Right lobe of liver (tissue), 6 donors: ENCODE data around the gene D2HGDH. TPM values are rescaled to one million over a fixed set of nuclear protein-coding genes. Genes with fewer than 3 reads are reported as not detected.
A peak's percentile ranks its signal among the peaks of the same experiment; 100 is the strongest.

Source experiments
- ATAC-seq, 4 donors: fragments of 200-7000 bp; cut with Tn5 transposase; one replicate each; pipeline ENCODE4 v1.9.1; 2020; ENCODE audit warnings: mild to moderate bottlenecking in 4 of 4, moderate library complexity in 4 of 4
- DNase-seq, 3 donors: peaks; one replicate each; pipeline ENCODE4 v3.0.0-alpha.2; 2020
- H3K27ac ChIP-seq, 3 donors: fragments of 200-600 bp; one replicate each; pipeline ENCODE4 v1.8.0; 2022
- H3K27me3 ChIP-seq, 2 donors: fragments of 200-600 bp; one replicate each; pipeline ENCODE4 v1.8.0; 2022
- H3K36me3 ChIP-seq, 4 donors: fragments of 200-600 bp; sonication (generic) in 1 of 4; one replicate each; pipeline versions ENCODE4 v1.5.1 to v1.8.0; 2017 to 2022; ENCODE audit warnings: control low read depth in 1 of 4
- H3K4me1 ChIP-seq, 4 donors: fragments of 200-600 bp; sonication (generic) in 1 of 4; one replicate each; pipeline versions ENCODE4 v1.5.1 to v1.8.0; 2017 to 2022; ENCODE audit warnings: control low read depth in 1 of 4
- H3K4me3 ChIP-seq, 3 donors: fragments of 200-600 bp; one replicate each; pipeline ENCODE4 v1.8.0; 2022
- H3K9me3 ChIP-seq, 4 donors: fragments of 200-600 bp; sonication (generic) in 1 of 4; one replicate each; pipeline versions ENCODE4 v1.5.1 to v1.8.0; 2017 to 2022; ENCODE audit warnings: control low read depth in 1 of 4
- POLR2A ChIP-seq: fragments of 450-650 bp; IDR thresholded peaks from one replicate; pipeline ENCODE4 v1.6.1; 2017; ENCODE audit warnings: antibody characterized with exemption, mild to moderate bottlenecking
- WGBS: methylation state at CpG from one replicate; pipeline ENCODE4 v1.1.6; 2018; ENCODE audit warnings: low coverage, low lambda C conversion rate; ENCODE audit not compliant: insufficient coverage; ENCODE audit errors: missing lambda C conversion rate; 5-methylcytosine and 5-hydroxymethylcytosine counted together
- intact Hi-C, 2 donors: fragments of 100-400 bp; cut with DNase I; formaldehyde crosslinking; loops; one replicate each; pipeline versions ENCODE4 v1.11.2 to v1.14.1; 2022
- total RNA-seq, 6 experiments: library from RNA; depleted of rRNA in 2 of 6; stranded (reverse); fragments of >200 nt in 2 of 6; fragmentation: NEBNext Ultra II Directional in 3 of 6; extraction: Animal tissue kit (Norgen Biotek cat#: 25700) in 3 of 6; gene quantifications; one replicate each; pipeline versions ENCODE4 v1.1.0 to v1.2.4, GENCODE V29; 2016 to 2023
- TF ChIP-seq, protein P1 (sequence below), 4 donors: fragments of 200-600 bp in 3 of 4; fragments of 450-650 bp in 1 of 4; IDR thresholded peaks; one replicate each; pipeline versions ENCODE4 v1.5.1 to v1.8.0; 2016 to 2022; ENCODE audit warnings: antibody characterized with exemption in 4 of 4, mild to moderate bottlenecking in 2 of 4
- donor health status: DM: no; HTN: yes; CAD: no.
- donor health status: DM: no; HTN: no; CAD: no.
- donor health status: DM: no; HTN: no; CAD: no.
- donor health status: DM: no; HTN: yes; CAD: no.
- donor health status: DM: no; HTN: yes; CAD: no.

D2HGDH gene
- total RNA-seq, 6 experiments from 2014 or later, result 18.9 to 38.6 (median 25.9) TPM

DNA sequence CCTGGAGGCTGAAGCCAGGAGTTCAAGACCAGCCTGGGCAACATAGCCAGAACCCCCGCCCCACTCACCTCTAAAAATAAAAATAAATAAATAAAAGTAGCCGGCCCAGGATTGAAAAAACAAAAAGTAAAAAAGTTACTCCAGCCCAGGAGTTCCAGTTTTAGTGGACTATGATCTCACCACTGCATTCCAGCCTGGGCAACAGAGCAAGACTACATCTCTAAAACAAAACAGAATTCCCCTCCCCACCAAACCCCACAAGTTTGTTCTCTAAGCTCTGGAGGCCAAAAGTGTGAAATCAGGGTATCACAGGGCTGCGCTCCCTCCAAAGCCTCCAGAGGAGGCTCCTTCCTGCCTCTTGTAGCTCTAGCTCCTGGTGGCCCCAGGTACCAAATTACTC is 1.7 kb downstream of the D2HGDH start:
- H3K4me3 ChIP-seq, result peak overlapping the region in 2 of 3 donors; percentile 90 to 94
- TF ChIP-seq, protein P1, sequence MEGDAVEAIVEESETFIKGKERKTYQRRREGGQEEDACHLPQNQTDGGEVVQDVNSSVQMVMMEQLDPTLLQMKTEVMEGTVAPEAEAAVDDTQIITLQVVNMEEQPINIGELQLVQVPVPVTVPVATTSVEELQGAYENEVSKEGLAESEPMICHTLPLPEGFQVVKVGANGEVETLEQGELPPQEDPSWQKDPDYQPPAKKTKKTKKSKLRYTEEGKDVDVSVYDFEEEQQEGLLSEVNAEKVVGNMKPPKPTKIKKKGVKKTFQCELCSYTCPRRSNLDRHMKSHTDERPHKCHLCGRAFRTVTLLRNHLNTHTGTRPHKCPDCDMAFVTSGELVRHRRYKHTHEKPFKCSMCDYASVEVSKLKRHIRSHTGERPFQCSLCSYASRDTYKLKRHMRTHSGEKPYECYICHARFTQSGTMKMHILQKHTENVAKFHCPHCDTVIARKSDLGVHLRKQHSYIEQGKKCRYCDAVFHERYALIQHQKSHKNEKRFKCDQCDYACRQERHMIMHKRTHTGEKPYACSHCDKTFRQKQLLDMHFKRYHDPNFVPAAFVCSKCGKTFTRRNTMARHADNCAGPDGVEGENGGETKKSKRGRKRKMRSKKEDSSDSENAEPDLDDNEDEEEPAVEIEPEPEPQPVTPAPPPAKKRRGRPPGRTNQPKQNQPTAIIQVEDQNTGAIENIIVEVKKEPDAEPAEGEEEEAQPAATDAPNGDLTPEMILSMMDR (IDR thresholded peaks at IDR 0.05), result no peak
- TF ChIP-seq POLR2A, result no peak
- no peaks in the 10 kb centered on the region for H3K27me3 ChIP-seq
- H3K27ac ChIP-seq, result peak overlapping the region in 2 of 3 donors; percentile 87 to 89
- H3K36me3 ChIP-seq, result no peaks in the 10 kb centered on the region
- no peak for DNase-seq
- peaks cover 0 to 29% (median 8%) of the 10 kb centered on the region in 4 donors for H3K4me1 ChIP-seq
- no peaks in the 10 kb centered on the region for H3K9me3 ChIP-seq
- ATAC-seq, result peak in 1 of 4 donors; percentile 8
- intact Hi-C loops, result no loop called here
- 50% methylated on average over 3 of the region's 3 CpGs for WGBS

DNA sequence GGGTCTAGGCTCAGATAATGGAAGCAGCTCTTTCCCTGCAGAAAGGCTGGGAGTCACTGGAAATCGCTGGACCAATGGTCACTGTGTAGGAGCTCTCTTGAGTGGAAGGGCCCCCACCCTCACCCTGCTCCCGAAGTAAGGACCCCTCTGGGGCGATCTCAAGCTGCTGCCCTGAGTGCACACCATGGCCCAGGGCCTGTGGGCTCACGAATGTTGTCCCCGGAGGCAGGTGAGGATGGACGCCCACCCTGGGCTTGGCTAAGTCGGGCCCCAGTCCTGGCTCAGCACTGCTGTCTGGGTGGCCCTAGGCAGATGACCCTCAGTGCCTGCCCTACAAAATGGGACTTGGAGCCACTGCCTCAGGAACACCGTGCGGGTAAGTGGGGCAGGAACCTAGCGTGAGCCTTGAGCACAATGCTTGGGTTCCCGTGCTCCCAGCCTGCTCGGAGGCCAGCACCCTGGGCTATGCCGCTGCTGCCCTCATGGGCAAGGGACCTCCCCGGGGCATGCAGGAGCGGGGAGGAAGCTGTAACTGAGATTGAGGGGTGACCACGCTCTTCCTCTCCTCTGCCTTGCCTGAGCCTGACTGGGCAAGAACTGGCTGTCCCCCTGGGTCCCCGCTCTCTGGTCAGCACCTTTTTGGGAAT is 3.7 kb downstream of the D2HGDH start:
- H3K9me3 ChIP-seq, result no peaks in the 10 kb centered on the region
- WGBS, result 100% methylated on average over 1 of the region's 17 CpGs
- ATAC-seq (no peak), DNase-seq (no peak)
- H3K4me1 ChIP-seq, result peaks cover 0 to 29% (median 8%) of the 10 kb centered on the region in 4 donors
- H3K4me3 ChIP-seq, result no peak overlapping the region
- H3K36me3 ChIP-seq, result no peaks in the 10 kb centered on the region
- no peak overlapping the region for H3K27ac ChIP-seq
- intact Hi-C loops, result no loop called here
- H3K27me3 ChIP-seq, result no peaks in the 10 kb centered on the region
- TF ChIP-seq, protein P1 (IDR thresholded peaks at IDR 0.05), result no peak
- TF ChIP-seq POLR2A, result no peak

GRCh38 chr2:241739177-241739576 is 4.7 kb downstream of the D2HGDH start:
- peaks cover 0 to 37% (median 8%) of the 10 kb centered on the region in 4 donors for H3K4me1 ChIP-seq
- no peaks in the 10 kb centered on the region for H3K27me3 ChIP-seq
- H3K27ac ChIP-seq, result no peak overlapping the region
- DNase-seq (no peak), ATAC-seq (no peak)
- no peaks in the 10 kb centered on the region for H3K36me3 ChIP-seq
- TF ChIP-seq POLR2A, result no peak
- TF ChIP-seq, protein P1 (IDR thresholded peaks at IDR 0.05), result no peak
- WGBS, result 63% methylated on average over 3 of the region's 15 CpGs
- intact Hi-C loops, result no loop called here
- no peaks in the 10 kb centered on the region for H3K9me3 ChIP-seq
- no peak overlapping the region for H3K4me3 ChIP-seq

- no peak for DNase-seq
- peaks cover 0 to 42% (median 8%) of the 10 kb centered on the region in 4 donors for H3K4me1 ChIP-seq
- no peaks in the 10 kb centered on the region for H3K9me3 ChIP-seq
- no peak overlapping the region for H3K4me3 ChIP-seq
- no peaks in the 10 kb centered on the region for H3K27me3 ChIP-seq
- WGBS, result 81% methylated on average over 6 of the region's 12 CpGs
- intact Hi-C loops, result no loop called here
- ATAC-seq, result no peak
- H3K27ac ChIP-seq, result no peak overlapping the region
- peaks cover 0 to 3% (median 0%) of the 10 kb centered on the region in 4 donors for H3K36me3 ChIP-seq
- TF ChIP-seq POLR2A, result no peak
- TF ChIP-seq, protein P1 (IDR thresholded peaks at IDR 0.05), result no peak
Observed at GRCh38 chr2:241739651-241740050, 5.2 kb downstream of the D2HGDH start.
